NCI-H1930 (cell line): ENCODE results near the gene SH3RF3.

Source experiments
- DNase-seq, 2 experiments: peaks; one replicate each; lab custom pipeline; 2025; lab: John Stamatoyannopoulos, UW

The SH3RF3 gene

DNA sequence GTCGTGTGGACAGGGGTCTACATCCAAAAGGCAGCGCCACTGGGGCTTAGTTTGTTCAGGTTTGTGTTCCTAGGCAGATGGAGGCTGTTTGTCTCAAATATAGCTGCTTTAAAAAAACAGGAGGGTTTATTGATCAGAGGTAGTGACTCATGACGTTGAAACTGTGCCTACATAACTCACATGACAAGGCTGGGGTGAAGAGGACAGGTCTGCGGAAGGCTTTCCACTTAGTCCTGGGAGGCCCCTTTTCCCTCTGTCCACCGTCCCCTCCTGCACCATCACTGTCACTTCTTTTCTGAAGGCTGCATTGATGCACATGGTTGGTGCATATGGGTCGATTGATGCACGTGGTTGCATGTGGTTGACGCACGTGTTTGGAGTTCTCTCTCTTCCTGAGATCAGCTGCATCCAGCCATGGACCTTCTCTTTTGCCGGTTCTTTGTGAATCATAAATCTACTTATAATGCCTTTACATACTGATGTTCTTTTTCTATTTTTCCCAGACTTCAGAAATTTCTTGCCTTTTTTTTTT is 10.9 kb downstream of the SH3RF3 start:
- DNase-seq: no peak

DNA sequence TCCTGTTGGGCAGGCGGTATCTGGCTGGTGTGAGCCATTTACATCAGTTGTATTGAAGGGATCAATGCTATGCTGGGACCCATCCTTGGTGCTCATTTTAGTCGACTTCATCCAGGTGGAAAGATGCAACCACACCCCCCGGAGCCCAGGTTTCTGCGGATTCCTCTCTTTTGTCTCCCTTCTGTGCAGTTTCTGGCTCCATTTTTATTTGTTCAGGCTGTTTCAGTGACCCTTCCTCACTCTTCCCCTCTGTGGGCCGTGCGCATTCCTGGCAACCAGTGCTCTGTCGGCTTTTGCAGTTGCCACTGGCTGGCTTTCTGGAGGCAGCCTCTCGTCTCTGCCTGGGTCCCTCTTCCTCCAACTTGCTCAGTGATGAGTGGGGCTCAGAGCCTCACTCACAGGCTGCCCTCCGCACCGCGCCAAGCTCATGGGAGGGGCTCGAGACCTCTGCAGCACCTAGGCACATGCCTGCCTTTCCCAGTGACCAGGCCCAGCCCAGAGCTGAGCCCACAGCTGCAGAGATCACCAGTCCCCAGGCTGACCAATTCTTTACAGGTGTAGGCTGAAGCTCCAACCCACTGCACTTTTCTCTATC is 12.1 kb downstream of the SH3RF3 start:
- DNase-seq: no peak

DNA sequence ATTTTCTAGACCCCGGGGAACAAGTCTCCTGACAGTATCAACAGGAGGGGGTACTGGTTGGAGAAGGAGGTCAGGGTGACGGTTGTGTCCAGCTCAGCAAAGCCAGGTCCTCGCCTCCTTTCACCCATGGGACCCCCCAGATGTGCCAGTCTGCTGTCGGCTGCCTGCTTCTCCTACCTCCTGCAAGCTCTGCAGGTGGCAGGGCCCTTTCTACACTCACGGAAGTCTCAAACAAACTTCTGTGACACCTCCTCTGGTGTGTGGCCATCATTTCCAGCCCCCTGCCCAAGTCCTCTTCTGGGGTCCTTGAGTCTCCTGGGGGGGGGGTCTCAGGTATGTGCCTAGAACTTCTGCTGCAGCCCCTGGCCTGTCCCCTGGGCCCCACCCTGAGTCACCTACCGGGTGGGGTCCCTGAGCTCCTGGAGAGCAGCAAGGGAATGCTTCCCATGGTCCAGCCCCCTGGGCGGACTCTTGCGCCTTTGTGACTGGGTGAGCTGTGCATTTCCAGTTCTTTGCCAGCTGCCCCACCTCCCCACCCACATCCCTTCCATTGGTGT is 12.8 kb downstream of the SH3RF3 start:
- DNase-seq: no peak

DNA sequence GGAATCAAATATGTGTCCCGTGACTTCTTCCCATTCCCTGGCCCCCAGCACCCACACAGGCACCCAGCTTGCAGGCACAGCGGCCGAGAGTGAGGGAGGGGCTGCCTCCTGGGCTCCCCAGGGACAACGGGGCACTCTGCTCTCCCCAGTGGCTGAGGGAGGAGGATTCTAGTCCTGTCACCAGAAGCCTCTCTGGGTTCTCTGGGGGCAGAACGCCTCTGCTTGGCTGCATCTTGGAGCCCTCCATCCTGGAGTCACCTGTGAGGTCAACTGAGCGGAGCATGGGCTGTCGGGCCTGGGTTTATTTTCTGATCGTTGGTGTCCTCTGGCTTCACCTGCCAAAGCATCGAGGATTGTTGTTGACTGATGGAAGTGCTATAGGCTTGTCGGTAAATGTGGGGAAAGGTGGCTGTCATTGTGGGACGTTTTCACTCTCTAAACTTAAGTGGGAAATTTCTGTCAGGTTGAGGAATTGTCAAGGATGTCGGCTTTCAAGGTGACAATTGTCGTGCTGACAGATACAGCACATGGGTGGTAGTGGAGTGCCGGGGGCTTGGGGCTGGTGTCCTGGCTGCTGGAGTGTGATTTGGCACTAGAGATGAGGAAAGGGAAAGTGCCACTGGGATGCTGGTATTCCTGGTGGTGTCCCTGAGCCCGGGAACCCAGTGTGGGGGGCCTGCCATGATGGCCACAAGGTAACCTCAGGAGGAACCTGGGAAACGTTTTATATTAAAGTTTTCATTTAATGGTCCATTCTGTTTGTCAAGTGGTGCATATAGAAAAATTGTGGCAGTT is 13.6 kb downstream of the SH3RF3 start:
- DNase-seq: no peak

DNA sequence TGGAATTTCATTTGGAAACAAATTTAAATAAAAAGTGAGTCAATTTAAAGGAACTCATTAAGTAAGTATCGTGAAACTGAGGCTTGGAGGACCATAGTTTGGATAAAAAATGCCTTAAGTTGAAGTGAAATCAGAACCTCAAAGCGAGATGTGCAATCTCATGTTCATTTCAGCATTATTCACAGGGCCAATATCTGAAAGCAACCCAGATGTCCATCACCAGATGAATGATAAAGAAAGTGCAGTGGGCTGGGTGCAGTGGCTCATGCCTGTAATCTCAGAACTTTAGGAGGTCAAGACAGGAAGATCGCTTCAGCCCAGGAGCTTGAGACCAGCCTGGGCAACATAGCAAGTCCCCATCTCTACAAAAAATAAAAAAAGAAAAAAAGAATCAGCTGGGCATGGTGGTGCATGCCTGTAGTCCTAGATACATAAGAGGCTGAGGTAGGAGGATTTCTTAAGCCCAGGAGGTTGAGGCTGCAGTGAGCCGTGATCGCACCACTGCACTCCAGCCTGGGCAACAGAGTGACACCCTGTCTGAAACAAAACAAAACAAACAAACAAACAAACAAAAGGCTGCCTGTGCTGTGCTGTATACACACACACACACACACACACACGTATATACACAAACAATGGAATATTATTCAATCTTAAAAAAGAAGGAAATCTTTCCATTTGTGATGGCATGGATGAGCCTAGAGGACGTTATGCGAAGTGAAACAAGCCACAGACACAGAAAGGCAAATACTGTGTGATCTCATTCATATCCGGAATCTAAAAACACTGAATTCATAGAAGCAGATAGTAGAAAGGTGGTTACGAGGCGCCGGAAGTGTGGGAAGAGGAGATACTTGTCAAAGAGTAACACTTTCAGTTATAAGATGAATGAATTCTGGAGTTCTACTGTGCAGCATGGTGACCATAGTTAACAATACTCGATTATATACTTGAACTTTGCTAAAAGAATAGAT is 14.5 kb downstream of the SH3RF3 start:
- no peak for DNase-seq

DNA sequence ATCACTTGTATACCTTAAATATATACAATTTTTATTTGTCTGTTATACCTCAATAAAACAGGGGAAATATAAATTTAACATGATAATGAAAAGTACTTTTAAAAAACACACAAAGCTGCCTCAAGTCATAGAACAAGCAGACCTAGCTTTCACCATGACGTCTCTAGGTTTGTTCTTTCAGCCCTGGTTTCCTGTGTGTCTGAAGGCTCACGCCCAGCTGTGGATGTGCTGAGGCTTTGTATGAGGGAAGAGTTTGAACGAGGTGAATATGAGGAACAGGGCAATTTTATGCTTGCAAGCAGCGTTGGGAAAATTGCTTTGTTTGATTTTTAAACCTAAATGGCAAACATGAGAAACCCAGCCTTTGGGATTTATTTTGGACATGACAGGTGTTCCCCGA is 15.3 kb downstream of the SH3RF3 start:
- DNase-seq: no peak

DNA sequence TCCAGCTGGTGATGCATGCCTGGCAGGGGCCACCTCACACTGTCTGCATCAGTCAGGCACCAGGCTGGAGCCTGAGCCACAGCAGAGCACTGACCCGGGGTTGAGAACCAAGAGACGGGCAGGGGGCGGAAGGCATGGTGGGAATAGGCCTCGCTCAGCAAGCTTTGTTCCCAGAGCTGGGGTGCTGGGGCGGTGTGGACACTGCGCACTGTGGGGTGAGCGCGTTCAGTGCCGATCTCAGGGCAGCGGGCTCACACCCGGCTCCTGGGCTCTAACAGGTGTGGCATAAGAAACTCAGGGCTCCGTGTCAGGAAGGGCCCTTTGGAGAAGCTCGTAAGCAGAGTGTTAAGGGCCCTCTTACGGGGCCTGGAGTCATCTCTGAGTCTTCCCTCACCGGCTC is 15.7 kb downstream of the SH3RF3 start:
- no peak for DNase-seq

DNA sequence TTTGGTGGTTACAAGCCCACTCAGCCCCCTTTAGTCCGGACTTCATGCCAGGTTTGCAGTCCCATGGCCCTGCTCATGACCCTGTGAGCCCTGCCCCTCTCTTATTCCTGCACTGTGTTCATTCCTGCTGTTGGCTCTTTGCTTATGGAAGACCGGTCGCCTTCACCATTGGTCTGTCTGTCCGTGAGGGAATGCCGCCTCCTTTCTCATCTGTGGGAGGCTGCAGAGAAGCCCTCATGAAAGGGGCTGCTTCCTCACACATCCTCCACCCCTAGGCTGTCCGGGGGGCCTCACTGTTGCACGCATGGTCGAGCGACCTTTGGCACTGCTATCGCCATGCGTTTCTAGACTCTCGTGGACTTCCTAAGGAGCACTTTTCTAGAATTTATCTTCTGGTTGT is 16.3 kb downstream of the SH3RF3 start:
- no peak for DNase-seq

DNA sequence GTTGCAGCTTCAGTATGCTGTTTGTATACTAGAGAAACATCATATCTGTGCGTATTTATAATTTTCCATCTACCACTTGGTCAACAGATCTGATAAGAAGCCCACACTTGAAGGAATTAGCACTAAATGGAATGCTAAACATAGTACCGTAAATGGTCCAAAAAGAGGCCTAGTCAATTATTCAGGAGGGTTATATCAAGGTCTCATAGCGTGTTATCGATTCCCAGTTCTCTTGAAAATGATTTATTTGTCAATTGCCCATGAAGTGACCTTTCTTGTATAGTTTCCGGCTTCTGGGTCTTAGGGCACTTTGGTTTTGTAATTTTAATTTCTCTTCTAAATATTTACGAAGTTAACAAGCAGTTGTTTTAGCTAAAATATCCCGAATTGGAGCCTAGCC is 18.4 kb downstream of the SH3RF3 start:
- no peak for DNase-seq

DNA sequence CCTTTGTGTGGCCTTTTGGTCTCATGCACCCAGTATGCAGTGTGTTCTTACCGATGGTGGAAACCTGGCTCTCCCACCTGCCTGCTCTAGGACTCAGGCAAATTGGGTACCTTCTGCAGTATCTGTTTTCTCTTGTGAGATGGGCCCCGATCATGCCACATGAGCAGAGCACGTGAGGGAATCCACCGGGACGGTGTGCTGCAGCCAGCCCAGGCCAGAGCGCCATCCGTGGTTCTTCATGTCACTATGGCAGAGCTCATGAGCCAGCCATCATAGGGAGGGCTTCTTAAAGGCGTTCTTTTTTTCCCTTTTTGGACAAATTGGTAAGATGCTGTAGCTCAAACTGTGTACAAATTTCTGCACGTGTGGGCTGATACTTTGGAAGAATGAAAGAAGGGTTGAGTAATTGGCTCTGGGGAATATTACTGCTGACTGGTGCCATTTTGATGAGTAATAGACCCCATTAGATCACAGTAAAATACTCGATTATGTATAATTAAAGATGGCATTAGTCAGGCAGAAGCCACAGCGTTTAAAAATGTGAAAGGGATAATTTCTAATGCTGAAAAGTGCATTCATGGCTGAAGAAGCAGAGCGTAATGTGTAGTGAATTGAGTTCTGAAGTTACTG is 19.2 kb downstream of the SH3RF3 start:
- no peak for DNase-seq

DNA sequence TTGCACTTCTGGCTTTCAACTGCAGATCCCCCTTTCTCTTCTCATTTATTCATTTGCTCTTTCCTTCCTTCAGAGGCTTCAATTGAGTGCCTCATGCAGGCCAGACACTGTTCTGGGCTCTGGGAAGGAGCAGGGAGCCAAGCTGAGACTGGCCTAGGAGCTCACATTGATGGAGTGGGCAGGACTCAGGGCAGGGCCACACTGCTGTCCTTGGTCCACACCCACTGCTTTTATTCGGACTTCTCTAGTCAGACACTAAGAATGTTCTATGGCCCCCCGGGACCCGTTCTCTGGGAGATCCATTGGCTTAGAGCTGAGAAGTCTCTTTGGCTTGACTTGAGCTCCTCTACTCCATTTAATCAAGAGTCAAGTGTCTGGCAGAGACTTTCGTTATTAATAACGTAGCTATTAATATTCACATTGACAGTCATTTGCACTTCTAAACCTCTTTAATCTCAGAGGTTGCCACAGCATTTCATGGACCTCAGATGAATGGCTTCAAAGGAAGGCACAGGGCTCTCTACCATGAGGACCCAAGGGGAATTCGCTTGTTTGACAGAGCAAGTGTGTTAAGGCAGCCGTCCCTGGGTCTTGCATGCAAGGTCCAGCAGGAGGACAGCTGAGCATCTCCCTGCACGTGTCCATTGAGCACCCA is 20.1 kb downstream of the SH3RF3 start:
- DNase-seq: no peak

DNA sequence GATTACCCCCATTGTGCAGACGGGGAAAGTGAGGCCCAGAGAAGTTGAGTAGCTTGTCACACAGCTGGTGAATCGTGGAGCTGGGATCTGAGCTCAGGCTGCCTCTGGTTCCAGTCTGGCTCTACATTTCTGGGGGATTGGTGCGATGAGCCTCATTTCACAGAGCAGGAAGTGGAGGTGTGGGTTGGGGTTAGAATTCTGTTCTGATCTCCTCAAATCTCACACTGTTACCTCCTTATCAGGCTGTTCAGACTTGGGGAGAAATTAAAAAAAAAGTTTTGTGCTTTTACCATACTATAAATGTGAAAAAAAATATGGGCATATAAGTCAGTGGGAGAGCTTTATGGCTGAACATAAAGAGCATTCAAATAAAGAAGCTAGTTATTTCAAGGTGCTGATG is 21.6 kb downstream of the SH3RF3 start:
- DNase-seq: no peak

DNA sequence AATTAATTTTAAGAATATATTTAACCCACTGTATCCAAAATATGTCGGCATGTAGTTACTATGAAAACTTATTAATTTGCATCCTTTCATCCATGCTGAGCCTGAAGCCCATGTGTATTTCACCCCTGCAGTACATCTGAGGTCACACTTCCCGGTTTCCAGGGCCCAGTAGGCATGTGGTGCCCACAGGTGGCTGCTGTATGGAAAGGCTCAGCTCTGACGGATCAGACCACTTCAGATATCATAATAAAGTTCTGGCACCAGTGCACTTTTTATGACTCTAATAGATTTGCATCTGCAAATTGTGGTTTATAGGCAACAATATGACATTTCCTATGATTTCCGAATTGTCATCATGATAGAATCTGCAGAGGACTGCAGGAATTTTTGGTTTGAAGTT is 22.5 kb downstream of the SH3RF3 start:
- no peak for DNase-seq

DNA sequence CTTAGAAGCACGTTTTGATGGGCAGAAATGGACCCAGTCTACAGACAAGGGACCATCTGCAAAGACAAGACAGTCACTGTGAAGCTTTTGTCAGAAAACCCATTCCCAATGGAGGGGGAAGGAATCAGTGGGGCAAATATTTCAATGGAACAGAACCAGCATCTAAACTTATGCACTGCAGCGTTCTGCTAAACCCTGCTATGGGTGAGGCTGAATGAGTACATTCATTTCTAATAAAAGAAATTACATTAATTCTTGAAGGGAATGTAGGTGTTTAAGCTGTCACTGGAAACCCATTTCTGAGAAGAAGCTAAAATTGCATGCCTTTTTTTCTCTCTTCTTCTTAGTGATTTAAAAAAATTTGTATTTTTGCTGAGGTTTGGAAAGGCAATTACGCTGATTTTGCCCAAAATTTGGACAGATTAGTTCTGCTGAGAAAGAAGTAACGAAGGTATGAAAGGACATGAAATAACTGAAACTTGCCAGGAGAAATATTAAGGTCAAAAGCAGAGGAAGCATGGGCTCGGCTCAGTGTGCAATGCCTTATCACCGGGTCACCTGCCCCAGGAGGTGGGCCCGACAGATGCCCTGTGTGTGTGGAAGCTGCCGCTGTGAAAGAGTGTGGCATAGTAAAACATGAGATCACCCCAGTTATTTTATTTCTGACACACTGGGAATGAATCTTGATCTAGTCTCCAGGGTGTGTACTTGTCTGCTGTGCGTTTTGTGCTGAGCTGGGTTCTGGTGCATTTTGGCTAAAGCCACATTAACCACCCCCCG is 24.2 kb downstream of the SH3RF3 start:
- DNase-seq: no peak

DNA sequence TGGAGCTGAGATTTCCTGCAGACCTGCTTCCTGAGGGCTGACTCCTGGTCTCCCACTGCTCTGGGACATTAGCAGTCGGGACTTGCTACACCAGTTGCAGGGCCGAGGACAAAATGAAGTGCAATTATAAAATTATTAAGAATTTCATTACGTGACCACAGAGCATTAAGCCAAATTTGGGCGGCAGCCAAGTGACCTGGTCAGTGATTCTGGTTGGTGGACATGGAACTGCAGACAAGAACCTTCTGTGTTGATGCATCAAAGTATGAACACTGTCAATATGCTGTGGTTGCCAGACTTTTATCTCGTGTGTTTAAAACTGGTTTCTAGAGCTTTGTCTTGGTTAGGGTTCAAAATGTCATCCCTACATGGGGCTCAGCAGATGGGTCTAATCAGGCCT is 24.8 kb downstream of the SH3RF3 start:
- DNase-seq: no peak

DNA sequence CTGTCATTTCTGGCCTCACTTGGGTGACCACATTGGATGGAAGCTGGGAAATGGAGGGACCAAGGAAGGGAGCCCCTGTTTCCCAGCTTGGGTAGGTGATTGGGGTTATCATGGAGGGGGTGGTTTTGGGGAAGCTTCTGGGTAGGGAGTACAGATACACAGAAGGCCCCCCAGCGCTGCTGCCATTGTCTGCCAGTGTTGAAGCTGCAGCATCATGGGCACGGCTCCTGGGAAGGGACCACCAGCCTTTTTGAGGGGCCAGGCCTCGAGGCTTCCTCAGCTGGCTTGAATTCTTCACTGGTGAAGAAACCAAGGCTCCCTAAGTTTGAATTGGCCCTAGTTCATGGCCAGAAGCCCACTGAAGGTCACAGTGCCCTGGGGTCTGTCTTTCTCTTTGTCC is 25.2 kb downstream of the SH3RF3 start:
- no peak for DNase-seq

DNA sequence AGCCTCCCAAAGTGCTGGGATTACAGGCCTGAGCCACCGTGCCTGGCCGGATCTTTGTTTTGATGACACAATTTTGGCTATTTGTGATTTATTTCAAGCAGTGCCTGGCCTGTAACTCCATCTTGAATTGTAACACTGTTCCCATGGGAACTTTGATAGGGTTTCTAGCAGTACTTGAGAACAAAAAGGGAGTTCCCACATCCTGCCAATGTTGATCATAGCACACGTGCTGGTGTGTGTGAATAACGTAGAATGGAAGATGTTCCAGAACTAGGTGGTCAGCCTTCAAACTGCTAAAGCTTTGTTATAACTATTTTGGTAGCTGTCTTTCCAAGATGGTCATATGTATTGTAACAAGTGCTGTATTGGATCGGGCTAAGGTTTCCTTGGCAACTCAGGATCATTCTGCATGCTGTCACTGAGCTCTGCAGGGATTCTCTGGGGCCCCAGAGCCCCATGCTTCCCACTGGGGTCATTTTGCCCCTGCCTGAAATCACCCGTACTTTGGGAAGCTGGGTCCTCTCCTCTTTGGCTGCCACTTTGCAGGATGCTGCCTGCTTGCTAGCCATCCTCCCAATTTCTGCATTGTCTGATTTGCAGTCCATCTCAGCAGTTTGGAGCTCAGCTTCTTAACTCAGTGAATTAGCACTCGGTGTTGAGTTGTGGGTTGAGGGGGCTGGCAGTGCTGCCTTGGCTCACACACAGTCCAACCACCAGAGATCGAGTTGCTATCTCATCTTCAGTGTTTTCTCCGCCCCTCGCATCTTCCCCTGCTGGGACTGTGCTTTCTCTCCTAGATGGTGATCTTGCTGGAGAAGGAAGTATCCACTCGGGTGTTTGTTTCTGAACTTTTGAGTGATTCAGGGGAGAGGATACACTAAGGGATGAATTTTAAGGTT is 26.8 kb downstream of the SH3RF3 start:
- no peak for DNase-seq

DNA sequence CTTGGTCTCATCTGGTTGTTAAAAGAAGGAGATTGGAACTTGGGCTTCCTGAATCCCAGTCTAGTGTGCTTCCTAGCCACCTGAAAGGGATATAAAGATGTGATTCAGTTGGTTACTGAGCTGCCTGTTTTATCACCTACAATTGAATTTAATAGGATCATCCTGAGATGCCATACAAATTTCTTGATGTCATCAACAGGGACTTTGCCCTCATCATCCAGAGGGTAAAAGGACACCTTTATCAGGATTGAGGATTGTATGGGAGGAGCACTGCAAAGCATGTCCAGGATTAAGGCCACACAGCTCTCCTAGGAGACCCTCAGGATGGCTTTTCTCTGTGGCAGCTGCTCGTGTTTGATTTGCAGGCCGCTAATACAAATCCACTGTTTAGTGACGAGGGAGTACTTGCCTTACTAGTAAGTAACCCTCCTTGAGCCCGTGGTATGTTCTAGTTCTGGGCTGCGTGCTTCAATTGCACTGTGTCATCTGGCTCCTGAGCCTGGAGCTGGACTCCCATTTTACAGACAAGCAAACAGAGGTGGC is 28.6 kb downstream of the SH3RF3 start:
- DNase-seq: no peak

DNA sequence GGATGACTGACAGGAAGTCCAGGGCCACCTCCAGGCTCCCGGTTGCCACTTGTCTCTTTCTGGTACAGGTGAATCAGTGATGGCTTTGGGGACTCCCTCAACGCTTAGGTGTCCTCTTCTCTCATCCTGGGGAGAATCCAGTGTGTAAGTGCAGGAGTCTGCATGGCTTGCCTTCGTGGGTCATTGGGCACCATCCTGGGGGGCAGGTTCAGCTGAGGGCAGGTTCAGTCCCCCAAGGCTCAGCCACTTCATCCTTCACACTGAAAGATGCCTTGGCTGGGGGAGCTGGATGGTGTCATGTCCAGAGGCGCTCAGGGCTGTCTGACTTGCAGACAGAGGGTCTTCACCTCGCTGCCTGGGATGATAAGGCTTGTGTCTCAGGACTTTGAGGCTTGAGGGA is 29.2 kb downstream of the SH3RF3 start:
- no peak for DNase-seq
